NCI-H748 treated with DMSO at 0.1 percent for 48 hours (cell line): ENCODE results near the gene NKX2-1.

Experiments
- DNase-seq: peaks from one replicate; lab custom pipeline; 2025; lab: John Stamatoyannopoulos, UW

NKX2-1 gene

GRCh38 chr14:36517242-36518030, 2.6 kb downstream of the NKX2-1 start:
- DNase-seq: no peak

DNA sequence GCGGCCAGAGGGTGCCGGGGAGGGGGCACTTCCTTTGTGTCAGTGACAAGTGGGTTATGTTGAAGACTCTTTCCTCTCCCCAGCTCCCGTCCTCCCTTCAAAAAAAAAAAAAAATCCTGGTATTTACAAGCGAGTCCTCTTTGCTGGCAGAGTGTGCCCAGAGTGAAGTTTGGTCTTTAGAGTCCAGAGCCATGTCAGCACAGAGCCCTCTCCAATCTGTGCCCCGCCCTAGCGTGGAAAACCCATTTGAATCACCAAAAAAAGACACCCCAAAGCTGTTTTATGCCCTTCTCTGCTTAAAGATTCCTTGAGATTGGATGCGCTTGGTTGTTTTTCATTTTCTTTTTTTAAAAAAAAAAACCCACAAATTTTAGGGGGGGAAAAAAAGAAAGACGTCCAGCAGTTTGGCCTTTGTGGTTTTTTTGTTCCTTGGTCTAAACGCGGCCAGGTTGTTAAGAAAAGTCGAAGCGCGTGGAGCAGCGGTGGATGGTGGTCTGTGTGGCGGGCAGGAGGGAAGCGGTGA, 3.3 kb downstream of the NKX2-1 start:
- no peak for DNase-seq

DNA sequence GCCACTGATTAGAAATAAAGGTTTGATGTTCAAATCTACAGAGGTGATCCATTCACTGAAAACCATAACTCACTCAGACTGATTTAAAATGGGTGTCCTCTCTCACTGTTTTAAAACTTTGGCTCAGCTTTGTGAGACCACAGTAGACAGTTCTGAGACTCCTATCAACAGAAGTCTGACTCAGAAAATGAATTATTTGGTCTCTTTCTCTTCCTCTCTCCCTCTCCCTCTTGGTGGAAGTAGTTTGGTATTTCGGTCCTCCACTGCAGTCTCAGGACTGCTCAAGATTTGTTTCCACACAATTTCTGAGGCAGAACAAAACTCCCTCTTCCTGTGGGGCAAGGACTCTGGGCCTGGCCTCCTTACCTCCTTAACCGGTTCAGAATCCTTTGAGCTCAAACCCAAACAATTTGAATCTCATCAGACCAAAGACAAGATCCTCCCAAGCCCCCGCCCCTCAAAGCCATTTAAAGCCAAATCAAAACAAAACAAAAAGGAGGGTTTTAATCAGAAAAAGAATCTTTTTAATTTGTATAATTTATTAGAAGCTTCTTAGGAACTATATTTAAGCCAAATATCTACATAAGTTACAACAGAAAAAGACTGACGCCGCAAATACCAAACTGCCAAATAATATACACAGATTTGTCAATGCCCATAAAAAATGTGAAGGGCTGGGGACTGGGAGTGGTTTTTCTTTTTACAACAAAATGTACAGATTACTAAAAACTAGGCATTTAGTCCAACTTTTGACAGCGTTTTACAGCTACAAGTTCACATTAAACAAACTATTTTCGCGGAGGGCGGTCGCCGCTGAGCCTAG, 3.9 kb downstream of the NKX2-1 start:
- DNase-seq: no peak

- no peak for DNase-seq
These were observed 4.9 kb downstream of the NKX2-1 start for GRCh38 chr14:36515105-36515593.

DNA sequence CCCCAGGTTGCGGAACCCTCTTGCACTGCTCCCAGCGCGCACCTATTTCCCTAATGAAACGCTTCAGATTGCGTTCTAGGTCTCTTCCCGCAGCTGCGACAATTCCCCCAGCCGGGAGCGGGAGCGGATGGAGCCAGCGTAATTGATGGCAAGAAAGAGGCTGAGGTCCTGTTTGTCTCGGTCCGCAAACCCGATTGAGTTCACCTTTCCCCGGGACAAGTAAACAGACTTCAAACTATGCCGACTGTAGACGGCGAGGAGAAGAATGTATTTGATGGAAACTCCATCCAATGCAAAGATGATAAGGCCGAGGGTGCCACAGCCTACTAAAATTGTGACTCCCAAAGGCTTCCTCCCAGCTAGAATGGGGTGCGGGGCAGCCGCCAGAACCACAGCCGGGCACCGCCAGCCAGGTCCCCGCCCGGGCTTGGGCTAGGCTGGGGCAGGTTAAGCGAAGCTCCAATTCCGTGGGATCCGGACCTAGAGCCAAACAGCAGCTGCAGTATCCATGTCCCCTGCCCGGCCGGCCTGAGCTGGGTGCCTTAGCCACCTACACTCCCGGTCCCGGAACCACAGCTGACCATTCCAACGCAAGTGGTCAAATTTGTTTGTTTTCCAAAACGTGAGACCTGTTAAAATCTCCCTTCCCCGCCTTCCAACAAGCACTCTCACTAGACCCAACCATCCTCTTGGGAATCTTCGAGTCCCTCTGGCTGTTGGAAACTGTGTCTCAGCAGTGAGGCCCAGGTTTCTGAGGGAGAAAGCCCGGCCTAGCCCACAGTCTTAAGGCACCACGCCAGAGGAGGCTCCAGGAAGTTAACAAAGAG, 5.5 kb downstream of the NKX2-1 start:
- DNase-seq: no peak

DNA sequence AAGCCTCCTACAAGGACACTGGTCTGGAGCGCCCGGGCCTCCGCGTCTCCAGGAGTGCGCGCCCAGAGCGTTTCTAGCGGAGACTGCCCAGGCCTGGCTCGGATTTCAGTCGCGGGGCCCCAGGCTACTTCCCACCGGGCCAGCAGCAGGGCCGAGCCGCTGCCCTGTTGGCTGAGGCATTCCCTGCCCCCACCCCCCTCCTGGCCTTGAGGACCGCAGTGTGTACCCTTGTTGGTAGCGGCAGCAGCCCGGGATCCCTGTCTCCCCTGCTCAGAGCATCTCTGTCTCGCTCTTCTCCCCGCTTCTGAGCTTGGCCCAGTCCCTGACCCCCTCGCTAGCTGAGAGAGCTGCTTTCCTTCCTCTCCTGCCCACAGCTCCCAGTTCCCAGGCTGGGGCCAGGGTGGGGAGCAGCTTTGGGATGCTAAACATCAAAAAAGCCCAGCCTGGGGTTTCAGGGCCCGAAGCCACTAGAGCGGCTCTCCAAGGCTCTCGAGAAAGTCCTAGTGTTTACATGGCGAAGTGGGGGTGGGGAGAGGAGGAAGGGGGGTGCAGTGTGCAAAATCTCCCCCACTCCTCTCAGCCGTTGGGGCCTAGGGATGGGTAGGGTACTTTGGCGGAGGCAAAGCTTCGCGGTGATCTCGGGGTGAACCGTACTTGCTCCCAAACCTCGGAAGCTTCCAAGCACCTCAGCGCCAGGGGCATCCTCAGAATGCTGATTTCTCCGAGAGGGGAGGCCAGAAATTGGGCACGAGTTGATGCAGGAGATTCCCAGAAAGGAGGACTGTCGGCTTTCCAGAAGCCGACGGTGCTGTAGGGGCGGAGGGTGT, 6.4 kb downstream of the NKX2-1 start:
- DNase-seq: no peak

GRCh38 chr14:36513012-36513420, 7.0 kb downstream of the NKX2-1 start:
- no peak for DNase-seq

GRCh38 chr14:36512585-36513003, 7.4 kb downstream of the NKX2-1 start:
- no peak for DNase-seq

DNA sequence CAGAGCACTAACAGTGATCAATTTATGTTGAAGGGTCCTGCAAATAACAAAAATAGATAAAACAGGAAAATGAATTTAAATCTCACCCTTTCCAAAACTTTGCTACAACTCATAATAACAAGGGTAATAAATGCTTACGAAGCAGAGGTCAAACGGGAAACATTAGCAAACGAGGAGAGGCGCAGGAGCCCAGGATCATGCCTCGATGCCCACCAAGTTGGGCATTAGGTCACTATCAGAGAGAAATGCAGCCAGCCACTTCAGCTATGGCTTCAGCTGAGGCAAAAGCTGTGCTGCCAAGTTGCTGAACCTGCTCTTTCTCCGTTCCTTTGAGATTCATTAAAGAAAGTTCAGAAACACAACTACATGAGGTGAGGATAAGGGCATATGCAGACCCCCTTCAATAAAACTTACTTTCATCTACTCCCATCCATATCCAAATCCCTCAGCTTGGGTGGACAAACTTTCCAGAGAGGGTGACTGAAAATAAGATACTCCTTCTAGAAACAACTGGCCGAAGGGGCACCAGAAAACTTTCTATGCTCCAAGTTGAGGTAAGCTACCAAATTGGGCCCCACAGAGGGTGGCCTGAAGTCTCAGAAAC, 7.9 kb downstream of the NKX2-1 start:
- no peak for DNase-seq

GRCh38 chr14:36510874-36511273, 9.2 kb downstream of the NKX2-1 start:
- no peak for DNase-seq

- DNase-seq: peak; percentile 75
These were observed 9.8 kb downstream of the NKX2-1 start for GRCh38 chr14:36510078-36510799.

- peak; percentile 31 for DNase-seq
These were observed 10.7 kb downstream of the NKX2-1 start for GRCh38 chr14:36509069-36509917.

GRCh38 chr14:36508418-36509068, 11.5 kb downstream of the NKX2-1 start:
- DNase-seq: peak; percentile 53

DNA sequence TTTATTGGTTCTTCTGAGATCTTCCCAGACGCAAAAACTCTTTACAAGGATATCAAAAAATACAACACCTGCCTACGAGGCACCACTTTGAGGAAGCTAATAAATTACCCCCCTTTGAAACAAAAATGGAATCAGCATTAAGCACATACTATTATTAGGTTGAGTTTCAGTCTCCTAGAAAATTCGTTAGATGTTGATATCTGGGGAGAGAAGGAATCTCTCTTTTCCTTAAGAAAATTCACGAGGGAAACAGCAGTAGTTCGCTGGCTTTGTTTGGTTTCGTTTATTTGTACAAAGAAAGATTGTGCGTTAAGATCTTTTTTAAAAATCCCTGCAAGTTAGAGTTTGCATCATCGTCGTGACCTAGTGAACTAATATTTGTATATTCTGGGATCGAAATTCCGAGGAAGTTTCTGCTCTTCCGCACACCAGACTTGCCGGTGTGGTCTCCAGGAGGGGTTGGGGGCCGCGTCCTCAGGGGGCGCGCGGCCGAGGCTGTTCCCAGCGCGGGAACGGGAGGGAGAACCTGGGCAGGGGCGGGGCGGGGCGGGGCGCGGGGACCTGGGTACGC, 12.1 kb downstream of the NKX2-1 start:
- no peak for DNase-seq

GRCh38 chr14:36506732-36507614, 13.1 kb downstream of the NKX2-1 start:
- no peak for DNase-seq

GRCh38 chr14:36505892-36506731, 13.9 kb downstream of the NKX2-1 start:
- DNase-seq: no peak
